Esophagus muscularis mucosa (tissue), 3 donors: ENCODE results near the gene CHCHD3.

Experiments used
- POLR2A ChIP-seq: fragments of 450-650 bp; IDR thresholded peaks from one replicate; pipeline ENCODE4 v1.6.1; 2017; ENCODE audit warnings: antibody characterized with exemption, moderate library complexity, mild to moderate bottlenecking, low read depth
- TF ChIP-seq, protein P1 (sequence below), 3 experiments: fragments of 200-600 bp in 2 of 3; fragments of 450-650 bp in 1 of 3; sonication (generic) in 2 of 3; IDR thresholded peaks; one replicate each; pipeline ENCODE4 v1.5.1; 2017 to 2019; ENCODE audit warnings: antibody characterized with exemption in 3 of 3, mild to moderate bottlenecking in 2 of 3, moderate library complexity in 1 of 3

DNA sequence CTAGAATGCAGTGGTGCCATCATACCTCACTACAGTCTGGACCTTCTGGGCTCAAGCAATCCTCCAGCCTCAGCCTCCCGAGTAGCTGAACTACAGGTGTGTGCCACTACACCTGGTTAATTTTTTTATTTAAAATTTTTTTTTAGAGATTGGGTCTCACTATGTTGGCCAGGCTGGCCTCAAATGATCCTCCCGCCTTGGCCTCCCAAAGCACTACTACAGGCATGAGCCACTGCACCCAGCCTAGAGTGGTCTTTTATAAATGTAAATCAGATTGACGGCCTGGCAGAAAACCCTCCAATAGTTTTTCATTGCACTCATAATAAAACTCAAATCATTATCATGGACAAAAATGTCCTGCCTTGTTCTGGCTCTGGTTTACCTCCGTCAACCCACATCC is 303.9 kb downstream of the CHCHD3 start:
- TF ChIP-seq, protein P1, sequence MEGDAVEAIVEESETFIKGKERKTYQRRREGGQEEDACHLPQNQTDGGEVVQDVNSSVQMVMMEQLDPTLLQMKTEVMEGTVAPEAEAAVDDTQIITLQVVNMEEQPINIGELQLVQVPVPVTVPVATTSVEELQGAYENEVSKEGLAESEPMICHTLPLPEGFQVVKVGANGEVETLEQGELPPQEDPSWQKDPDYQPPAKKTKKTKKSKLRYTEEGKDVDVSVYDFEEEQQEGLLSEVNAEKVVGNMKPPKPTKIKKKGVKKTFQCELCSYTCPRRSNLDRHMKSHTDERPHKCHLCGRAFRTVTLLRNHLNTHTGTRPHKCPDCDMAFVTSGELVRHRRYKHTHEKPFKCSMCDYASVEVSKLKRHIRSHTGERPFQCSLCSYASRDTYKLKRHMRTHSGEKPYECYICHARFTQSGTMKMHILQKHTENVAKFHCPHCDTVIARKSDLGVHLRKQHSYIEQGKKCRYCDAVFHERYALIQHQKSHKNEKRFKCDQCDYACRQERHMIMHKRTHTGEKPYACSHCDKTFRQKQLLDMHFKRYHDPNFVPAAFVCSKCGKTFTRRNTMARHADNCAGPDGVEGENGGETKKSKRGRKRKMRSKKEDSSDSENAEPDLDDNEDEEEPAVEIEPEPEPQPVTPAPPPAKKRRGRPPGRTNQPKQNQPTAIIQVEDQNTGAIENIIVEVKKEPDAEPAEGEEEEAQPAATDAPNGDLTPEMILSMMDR (IDR thresholded peaks at IDR 0.05), result no peak
- no peak for TF ChIP-seq POLR2A
